OCI-M1 (cell line): ENCODE measurements around the gene FUT7.
A peak's percentile ranks its signal among the peaks of the same experiment; 100 is the strongest.

ENCODE experiments used
- DNase-seq: peaks from one replicate; lab custom pipeline; 2025; lab: John Stamatoyannopoulos, UW

Gene FUT7

GRCh38 chr9:137032858-137033257, 970 bp upstream of the FUT7 start:
- DNase-seq = no peak

GRCh38 chr9:137030538-137031527, 1.1 kb downstream of the FUT7 start:
- DNase-seq = peak; percentile 18

- DNase-seq = no peak
Observed at GRCh38 chr9:137030006-137030405, 1.9 kb downstream of the FUT7 start.

- peak; percentile 84 for DNase-seq
Observed at GRCh38 chr9:137029058-137029936, 2.6 kb downstream of the FUT7 start.

- DNase-seq = peak; percentile 65
Observed at GRCh38 chr9:137028263-137029057, 3.4 kb downstream of the FUT7 start.

- no peak for DNase-seq
Observed at GRCh38 chr9:137027369-137028262, 4.3 kb downstream of the FUT7 start, which contains the start of gene ABCA2. ABCA2 (minus strand) TSS chr9:137028237; CDS start chr9:137028140, 97 bp downstream.

- DNase-seq = no peak
Observed at GRCh38 chr9:137026828-137027227, 5.1 kb downstream of the FUT7 start.

GRCh38 chr9:137026384-137026783, 5.5 kb downstream of the FUT7 start:
- no peak for DNase-seq

- no peak for DNase-seq
Observed at GRCh38 chr9:137025517-137025966, 6.3 kb downstream of the FUT7 start.

GRCh38 chr9:137023583-137023991, 8.3 kb downstream of the FUT7 start:
- DNase-seq = no peak

GRCh38 chr9:137023157-137023556, 8.7 kb downstream of the FUT7 start:
- no peak for DNase-seq

- DNase-seq = no peak
Observed at GRCh38 chr9:137022662-137023008, 9.3 kb downstream of the FUT7 start.

- peak; percentile 82 for DNase-seq
Observed at GRCh38 chr9:137021979-137022661, 9.8 kb downstream of the FUT7 start.

GRCh38 chr9:137021568-137021978, 10.3 kb downstream of the FUT7 start:
- no peak for DNase-seq

GRCh38 chr9:137020771-137021567, 10.9 kb downstream of the FUT7 start:
- no peak for DNase-seq

GRCh38 chr9:137019891-137020683, 11.8 kb downstream of the FUT7 start:
- DNase-seq = no peak

- no peak for DNase-seq
Observed at GRCh38 chr9:137018761-137019559, 12.9 kb downstream of the FUT7 start.
